ENCODE data around the gene FOXP3.
A peak's percentile ranks its signal among the peaks of the same experiment; 100 is the strongest.

FOXP3 gene

GRCh38 chrX:49287665-49288064 is 23.2 kb upstream of the FOXP3 start:
- H3K4me1 ChIP-seq = peaks cover 8% of the 10 kb centered on the region
- in situ Hi-C loops (cut with MboI; ENCODE audit: low sequenced_read_pairs) = no loop called here
- H3K9me3 ChIP-seq = no peaks in the 10 kb centered on the region
- DNase-seq (ENCODE audit: low spot score in 2 of 2) = no peak
- no peaks in the 10 kb centered on the region; the same call in 1 of the 2 replicates for H3K36me3 ChIP-seq (replicated peaks)
- no peak overlapping the region for H3K4me3 ChIP-seq
- no peaks in the 10 kb centered on the region for H3K27me3 ChIP-seq (ENCODE audit: low read depth)

GRCh38 chrX:49286581-49286980 is 22.1 kb upstream of the FOXP3 start:
- no peaks in the 10 kb centered on the region; the same call in 1 of the 2 replicates for H3K36me3 ChIP-seq (replicated peaks)
- in situ Hi-C loops (cut with MboI; ENCODE audit: low sequenced_read_pairs) = no loop called here
- no peaks in the 10 kb centered on the region for H3K9me3 ChIP-seq
- DNase-seq (ENCODE audit: low spot score in 2 of 2) = no peak
- H3K4me1 ChIP-seq = no peaks in the 10 kb centered on the region
- no peak overlapping the region for H3K4me3 ChIP-seq
- no peaks in the 10 kb centered on the region for H3K27me3 ChIP-seq (ENCODE audit: low read depth)

- Histone ChIP-seq H3K4me1 (no peaks in the 10 kb centered on the region), H3K9me3 (no peaks in the 10 kb centered on the region), H3K4me3 (no peak overlapping the region), H3K27me3 (ENCODE audit: low read depth) (no peaks in the 10 kb centered on the region), H3K36me3 (replicated peaks) (no peaks in the 10 kb centered on the region; the same call in 1 of the 2 replicates)
- in situ Hi-C loops (cut with MboI; ENCODE audit: low sequenced_read_pairs) = no loop called here
- no peak for DNase-seq (ENCODE audit: low spot score in 2 of 2)
Observed at GRCh38 chrX:49286136-49286535, 21.6 kb upstream of the FOXP3 start.

- in situ Hi-C loops (cut with MboI; ENCODE audit: low sequenced_read_pairs) = no loop called here
- DNase-seq (ENCODE audit: low spot score in 2 of 2) = no peak
- H3K4me1 ChIP-seq = no peaks in the 10 kb centered on the region
- H3K36me3 ChIP-seq (replicated peaks) = no peaks in the 10 kb centered on the region; the same call in 1 of the 2 replicates
- H3K27me3 ChIP-seq (ENCODE audit: low read depth) = no peaks in the 10 kb centered on the region
- no peaks in the 10 kb centered on the region for H3K9me3 ChIP-seq
- H3K4me3 ChIP-seq = no peak overlapping the region
Observed at GRCh38 chrX:49284212-49284611, 19.7 kb upstream of the FOXP3 start.

GRCh38 chrX:49282647-49283011 is 18.1 kb upstream of the FOXP3 start:
- Histone ChIP-seq H3K9me3 (no peaks in the 10 kb centered on the region), H3K4me3 (no peak overlapping the region)

GRCh38 chrX:49278081-49278480 is 13.6 kb upstream of the FOXP3 start:
- Histone ChIP-seq H3K9me3 (no peaks in the 10 kb centered on the region), H3K27me3 (ENCODE audit: low read depth) (no peaks in the 10 kb centered on the region), H3K36me3 (replicated peaks) (peaks cover 4% of the 10 kb centered on the region; the same call in 1 of the 2 replicates), H3K4me1 (0 out of 2 replicates have a peak, but pooled peaks cover 2% of the 10 kb centered on the region), H3K4me3 (no peak overlapping the region)
- in situ Hi-C loops (cut with MboI; ENCODE audit: low sequenced_read_pairs) = no loop called here
- DNase-seq (ENCODE audit: low spot score in 2 of 2) = no peak

More at GRCh38 chrX:49282647-49283011, 18.1 kb upstream of the FOXP3 start:
- in situ Hi-C loops (cut with MboI; ENCODE audit: low sequenced_read_pairs) = no loop called here
- H3K27me3 ChIP-seq (ENCODE audit: low read depth) = no peaks in the 10 kb centered on the region
- H3K4me1 ChIP-seq = no peaks in the 10 kb centered on the region
- H3K36me3 ChIP-seq (replicated peaks) = no peaks in the 10 kb centered on the region
- peak in 1 of 2 experiments; percentile 50 for DNase-seq (ENCODE audit: low spot score in 2 of 2)

- in situ Hi-C loops (cut with MboI; ENCODE audit: low sequenced_read_pairs) = no loop called here
- DNase-seq (ENCODE audit: low spot score in 2 of 2) = no peak
- no peak overlapping the region for H3K4me3 ChIP-seq
- peaks cover 3% of the 10 kb centered on the region; the same call in 1 of the 2 replicates for H3K4me1 ChIP-seq
- no peaks in the 10 kb centered on the region for H3K27me3 ChIP-seq (ENCODE audit: low read depth)
- peaks cover 4% of the 10 kb centered on the region; the same call in 1 of the 2 replicates for H3K36me3 ChIP-seq (replicated peaks)
- H3K9me3 ChIP-seq = no peaks in the 10 kb centered on the region
Observed at GRCh38 chrX:49277535-49277830, 13.0 kb upstream of the FOXP3 start.

- Histone ChIP-seq H3K27me3 (ENCODE audit: low read depth) (no peaks in the 10 kb centered on the region), H3K36me3 (replicated peaks) (peaks cover 7% of the 10 kb centered on the region), H3K4me1 (peaks cover 9% of the 10 kb centered on the region), H3K4me3 (no peak overlapping the region), H3K9me3 (no peaks in the 10 kb centered on the region)
- in situ Hi-C loops (cut with MboI; ENCODE audit: low sequenced_read_pairs) = no loop called here
- DNase-seq (ENCODE audit: low spot score in 2 of 2) = no peak
Observed at GRCh38 chrX:49276671-49277534, 12.4 kb upstream of the FOXP3 start.

- Histone ChIP-seq H3K36me3 (replicated peaks) (peaks cover 9% of the 10 kb centered on the region), H3K4me1 (peaks cover 13% of the 10 kb centered on the region), H3K9me3 (no peaks in the 10 kb centered on the region), H3K27me3 (ENCODE audit: low read depth) (no peaks in the 10 kb centered on the region), H3K4me3 (no peak overlapping the region)
- DNase-seq (ENCODE audit: low spot score in 2 of 2) = no peak
- in situ Hi-C loops (cut with MboI; ENCODE audit: low sequenced_read_pairs) = no loop called here
Observed at GRCh38 chrX:49276207-49276606, 11.7 kb upstream of the FOXP3 start.

GRCh38 chrX:49273181-49273727 is 8.7 kb upstream of the FOXP3 start:
- in situ Hi-C loops (cut with MboI; ENCODE audit: low sequenced_read_pairs) = no loop called here

GRCh38 chrX:49272421-49272820 is 7.9 kb upstream of the FOXP3 start:
- H3K27me3 ChIP-seq (ENCODE audit: low read depth) = no peaks in the 10 kb centered on the region
- H3K9me3 ChIP-seq = no peaks in the 10 kb centered on the region
- H3K4me3 ChIP-seq = no peak overlapping the region
- H3K36me3 ChIP-seq (replicated peaks) = peaks cover 19% of the 10 kb centered on the region
- in situ Hi-C loops (cut with MboI; ENCODE audit: low sequenced_read_pairs) = no loop called here
- peaks cover 26% of the 10 kb centered on the region for H3K4me1 ChIP-seq
- no peak for DNase-seq (ENCODE audit: low spot score in 2 of 2)

More at GRCh38 chrX:49273181-49273727, 8.7 kb upstream of the FOXP3 start:
- no peaks in the 10 kb centered on the region for H3K27me3 ChIP-seq (ENCODE audit: low read depth)
- peaks cover 26% of the 10 kb centered on the region for H3K4me1 ChIP-seq
- no peak for DNase-seq (ENCODE audit: low spot score in 2 of 2)
- H3K4me3 ChIP-seq = no peak overlapping the region
- H3K9me3 ChIP-seq = no peaks in the 10 kb centered on the region
- H3K36me3 ChIP-seq (replicated peaks) = peaks cover 19% of the 10 kb centered on the region

GRCh38 chrX:49271341-49271740 is 6.8 kb upstream of the FOXP3 start:
- H3K27me3 ChIP-seq (ENCODE audit: low read depth) = no peaks in the 10 kb centered on the region
- no peak for DNase-seq (ENCODE audit: low spot score in 2 of 2)
- peaks cover 26% of the 10 kb centered on the region for H3K4me1 ChIP-seq
- H3K36me3 ChIP-seq (replicated peaks) = peaks cover 19% of the 10 kb centered on the region
- H3K9me3 ChIP-seq = no peaks in the 10 kb centered on the region
- H3K4me3 ChIP-seq = peak overlapping the region; percentile 76
- in situ Hi-C loops (cut with MboI; ENCODE audit: low sequenced_read_pairs) = no loop called here

- in situ Hi-C loops (cut with MboI; ENCODE audit: low sequenced_read_pairs) = no loop called here
- DNase-seq (ENCODE audit: low spot score in 2 of 2) = no peak
- peaks cover 26% of the 10 kb centered on the region for H3K4me1 ChIP-seq
- no peaks in the 10 kb centered on the region for H3K9me3 ChIP-seq
- peak overlapping the region; percentile 76 for H3K4me3 ChIP-seq
- H3K36me3 ChIP-seq (replicated peaks) = peaks cover 19% of the 10 kb centered on the region
- no peaks in the 10 kb centered on the region for H3K27me3 ChIP-seq (ENCODE audit: low read depth)
Observed at GRCh38 chrX:49270249-49270921, 5.9 kb upstream of the FOXP3 start.

GRCh38 chrX:49269767-49270248 is 5.3 kb upstream of the FOXP3 start, which contains the start of gene PPP1R3F:
Gene PPP1R3F (plus strand): TSS chrX:49269793. CDS start chrX:49269870, 77 bp downstream.
- DNase-seq (ENCODE audit: low spot score in 2 of 2) = no peak
- in situ Hi-C loops (cut with MboI; ENCODE audit: low sequenced_read_pairs) = no loop called here
- Histone ChIP-seq H3K36me3 (replicated peaks) (peaks cover 19% of the 10 kb centered on the region), H3K4me3 (peak within 1 kb of the TSS; percentile 76), H3K9me3 (no peaks in the 10 kb centered on the region), H3K4me1 (peaks cover 26% of the 10 kb centered on the region), H3K27me3 (ENCODE audit: low read depth) (no peaks in the 10 kb centered on the region)
